ENCODE measurements around the gene SPR.

- TF ChIP-seq EZH2phosphoT487 (conservative IDR thresholded peaks at IDR 0.05; ENCODE audit: low read length) (no peak), CTCF (IDR thresholded peaks at IDR 0.05; ENCODE audit: insufficient read depth, low read length, poor library complexity, severe bottlenecking) (no peak)
Measured at GRCh38 chr2:72849138-72849462, 38.1 kb upstream of the SPR start.
